Astrocyte (in vitro differentiated cells and primary cell): ENCODE data around the gene C9. TPM values are rescaled to one million over a fixed set of nuclear protein-coding genes. Genes with fewer than 3 reads are reported as not detected.

ENCODE experiments used
- DNase-seq: peaks from one replicate; pipeline ENCODE4 v3.0.0-alpha.2; 2010; ENCODE audit warnings: low read depth
- FAIRE-seq: peaks from 2 replicates; lab custom pipeline; 2011; peaks lifted over from hg19 to GRCh38; lab: Jason Lieb, UNC
- H2AFZ ChIP-seq: 2 replicates; pipeline ENCODE4 v1.6.0; 2012; ENCODE audit warnings: low read depth, low read length, inconsistent platforms
- H3K27ac ChIP-seq: 2 replicates; pipeline ENCODE4 v1.5.1; 2011; ENCODE audit warnings: low read depth, low read length, inconsistent platforms
- H3K27me3 ChIP-seq: 2 replicates; pipeline ENCODE4 v1.6.0; 2011; ENCODE audit warnings: low read length, inconsistent platforms; ENCODE audit not compliant: insufficient read depth
- H3K36me3 ChIP-seq: 2 replicates; pipeline ENCODE4 v1.5.1; 2011; ENCODE audit warnings: low read length, inconsistent platforms; ENCODE audit not compliant: insufficient read depth
- H3K4me1 ChIP-seq: 2 replicates; pipeline ENCODE4 v1.5.1; 2011; ENCODE audit warnings: low read length, inconsistent platforms; ENCODE audit not compliant: insufficient read depth
- H3K4me2 ChIP-seq: 2 replicates; pipeline ENCODE4 v1.6.0; 2012; ENCODE audit warnings: low read length, inconsistent platforms
- H3K4me3 ChIP-seq: 2 replicates; pipeline ENCODE4 v1.5.1; 2011; ENCODE audit warnings: low read depth, mild to moderate bottlenecking, low read length, inconsistent platforms; ENCODE audit not compliant: insufficient read depth
- H3K79me2 ChIP-seq: 2 replicates; pipeline ENCODE4 v1.6.0; 2012; ENCODE audit warnings: mild to moderate bottlenecking, low read length, inconsistent platforms; ENCODE audit not compliant: insufficient read depth
- H3K9ac ChIP-seq: 2 replicates; pipeline ENCODE4 v1.6.0; 2012; ENCODE audit warnings: mild to moderate bottlenecking, low read length, inconsistent platforms
- H3K9me3 ChIP-seq: 2 replicates; pipeline ENCODE4 v1.5.1; 2012; ENCODE audit warnings: low read depth, mild to moderate bottlenecking, low read length, inconsistent platforms; ENCODE audit not compliant: insufficient read depth
- H4K20me1 ChIP-seq: 2 replicates; pipeline ENCODE4 v1.6.0; 2012; ENCODE audit warnings: low read length, inconsistent platforms; ENCODE audit not compliant: insufficient read depth
- H3K27ac Mint-ChIP-seq: one replicate; pipeline ENCODE4 v1.8.0; 2021; ENCODE audit warnings: mild to moderate bottlenecking, mixed read lengths; ENCODE audit not compliant: unreplicated experiment
- H3K27me3 Mint-ChIP-seq: one replicate; pipeline ENCODE4 v1.8.0; 2021; ENCODE audit warnings: low read depth, mixed read lengths; ENCODE audit not compliant: unreplicated experiment
- H3K36me3 Mint-ChIP-seq: one replicate; pipeline ENCODE4 v1.8.0; 2021; ENCODE audit warnings: low read depth, mixed read lengths; ENCODE audit not compliant: unreplicated experiment
- H3K4me1 Mint-ChIP-seq: one replicate; pipeline ENCODE4 v1.8.0; 2021; ENCODE audit warnings: low read depth, mixed read lengths; ENCODE audit not compliant: unreplicated experiment
- H3K4me3 Mint-ChIP-seq: one replicate; pipeline ENCODE4 v1.8.0; 2021; ENCODE audit warnings: mild to moderate bottlenecking, moderate library complexity, mixed read lengths; ENCODE audit not compliant: unreplicated experiment
- H3K9me3 Mint-ChIP-seq: one replicate; pipeline ENCODE4 v1.8.0; 2021; ENCODE audit warnings: mild to moderate bottlenecking, mixed read lengths; ENCODE audit not compliant: unreplicated experiment
- EZH2 ChIP-seq: IDR thresholded peaks from 2 replicates; pipeline ENCODE4 v1.6.1; 2012; ENCODE audit warnings: mild to moderate bottlenecking, low read length, inconsistent platforms; ENCODE audit not compliant: insufficient read depth
- total RNA-seq: library from RNA; stranded (reverse); gene quantifications from 2 replicates; pipeline ENCODE4 v1.2.1, GENCODE V29; 2021
- TF ChIP-seq, protein P1 (sequence below): IDR thresholded peaks from 2 replicates; pipeline ENCODE4 v1.5.1; 2011; ENCODE audit warnings: low read depth, mild to moderate bottlenecking, inconsistent platforms, low read length, moderate library complexity; ENCODE audit not compliant: insufficient read depth

Gene C9
- total RNA-seq, 1 donor from 2014 or later: 0.07 TPM

DNA sequence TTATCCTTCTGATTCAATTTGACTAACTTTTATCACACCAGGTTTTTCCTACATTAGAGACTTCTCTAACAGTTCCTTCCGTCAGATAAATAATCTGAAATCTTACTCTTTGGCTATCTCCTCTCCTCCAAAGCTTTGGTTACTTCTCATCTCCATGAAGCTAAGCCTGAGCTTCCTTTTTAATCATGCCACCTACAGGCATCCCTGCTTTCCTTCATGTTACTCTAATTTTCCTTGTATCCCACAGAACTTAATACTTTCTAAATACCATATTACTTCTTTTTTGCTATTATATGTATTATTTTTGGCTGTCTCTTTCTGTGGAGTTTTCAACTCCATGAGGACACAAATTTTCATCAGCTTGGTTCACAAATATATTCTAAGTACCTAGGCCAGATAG, 49.7 kb downstream of the C9 start:
- FAIRE-seq (no peak), DNase-seq (no peak)
- H3K4me3 Mint-ChIP-seq: no peak overlapping the region
- no peaks in the 10 kb centered on the region for H3K9me3 Mint-ChIP-seq
- no peak overlapping the region for H3K27ac Mint-ChIP-seq
- no peaks in the 10 kb centered on the region for H3K27me3 Mint-ChIP-seq
- Histone ChIP-seq H3K27me3 (no peaks in the 10 kb centered on the region), H4K20me1 (no peaks in the 10 kb centered on the region), H3K4me2 (no peak overlapping the region), H3K27ac (no peak overlapping the region), H3K79me2 (no peaks in the 10 kb centered on the region), H2AFZ (no peak overlapping the region), H3K9me3 (no peaks in the 10 kb centered on the region), H3K4me1 (no peaks in the 10 kb centered on the region), H3K9ac (no peak overlapping the region), H3K36me3 (no peaks in the 10 kb centered on the region), H3K4me3 (no peak overlapping the region)
- no peaks in the 10 kb centered on the region for H3K36me3 Mint-ChIP-seq
- no peaks in the 10 kb centered on the region for H3K4me1 Mint-ChIP-seq
- TF ChIP-seq EZH2: no peak
- TF ChIP-seq, protein P1, sequence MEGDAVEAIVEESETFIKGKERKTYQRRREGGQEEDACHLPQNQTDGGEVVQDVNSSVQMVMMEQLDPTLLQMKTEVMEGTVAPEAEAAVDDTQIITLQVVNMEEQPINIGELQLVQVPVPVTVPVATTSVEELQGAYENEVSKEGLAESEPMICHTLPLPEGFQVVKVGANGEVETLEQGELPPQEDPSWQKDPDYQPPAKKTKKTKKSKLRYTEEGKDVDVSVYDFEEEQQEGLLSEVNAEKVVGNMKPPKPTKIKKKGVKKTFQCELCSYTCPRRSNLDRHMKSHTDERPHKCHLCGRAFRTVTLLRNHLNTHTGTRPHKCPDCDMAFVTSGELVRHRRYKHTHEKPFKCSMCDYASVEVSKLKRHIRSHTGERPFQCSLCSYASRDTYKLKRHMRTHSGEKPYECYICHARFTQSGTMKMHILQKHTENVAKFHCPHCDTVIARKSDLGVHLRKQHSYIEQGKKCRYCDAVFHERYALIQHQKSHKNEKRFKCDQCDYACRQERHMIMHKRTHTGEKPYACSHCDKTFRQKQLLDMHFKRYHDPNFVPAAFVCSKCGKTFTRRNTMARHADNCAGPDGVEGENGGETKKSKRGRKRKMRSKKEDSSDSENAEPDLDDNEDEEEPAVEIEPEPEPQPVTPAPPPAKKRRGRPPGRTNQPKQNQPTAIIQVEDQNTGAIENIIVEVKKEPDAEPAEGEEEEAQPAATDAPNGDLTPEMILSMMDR: no peak

DNA sequence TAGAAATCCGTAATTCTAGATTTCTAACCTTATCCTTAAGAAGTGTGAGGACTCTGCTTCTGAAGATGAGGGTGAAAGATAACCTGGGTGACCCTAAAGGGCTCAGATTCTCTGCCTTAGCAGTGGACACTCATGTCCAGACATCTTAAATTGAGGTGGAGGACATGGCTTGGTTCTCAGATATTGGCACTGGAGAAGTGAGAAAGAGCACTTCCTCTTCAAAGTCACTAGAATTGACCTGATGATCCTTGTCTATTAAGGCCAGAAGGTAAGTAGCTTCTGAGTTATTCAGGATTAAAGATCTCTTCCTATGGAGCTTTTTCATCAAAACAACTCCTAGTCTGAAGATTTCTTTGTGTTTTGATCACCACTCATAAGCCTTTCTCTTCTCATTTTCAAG, 54.8 kb downstream of the C9 start:
- no peak overlapping the region for H3K27ac Mint-ChIP-seq
- no peak for FAIRE-seq
- TF ChIP-seq EZH2: no peak
- TF ChIP-seq, protein P1: no peak
- no peak overlapping the region for H3K9ac ChIP-seq
- no peaks in the 10 kb centered on the region for H3K9me3 Mint-ChIP-seq
- no peaks in the 10 kb centered on the region for H3K9me3 ChIP-seq
- no peak overlapping the region for H3K4me3 Mint-ChIP-seq
- no peaks in the 10 kb centered on the region for H3K4me1 ChIP-seq
- no peak for DNase-seq
- H3K36me3 ChIP-seq: no peaks in the 10 kb centered on the region
- H3K4me1 Mint-ChIP-seq: no peaks in the 10 kb centered on the region
- no peaks in the 10 kb centered on the region for H3K79me2 ChIP-seq
- H4K20me1 ChIP-seq: no peaks in the 10 kb centered on the region
- H3K36me3 Mint-ChIP-seq: no peaks in the 10 kb centered on the region
- H3K27ac ChIP-seq: no peak overlapping the region
- no peak overlapping the region for H2AFZ ChIP-seq
- no peak overlapping the region for H3K4me2 ChIP-seq
- H3K27me3 ChIP-seq: no peaks in the 10 kb centered on the region
- H3K4me3 ChIP-seq: no peak overlapping the region
- H3K27me3 Mint-ChIP-seq: no peaks in the 10 kb centered on the region

DNA sequence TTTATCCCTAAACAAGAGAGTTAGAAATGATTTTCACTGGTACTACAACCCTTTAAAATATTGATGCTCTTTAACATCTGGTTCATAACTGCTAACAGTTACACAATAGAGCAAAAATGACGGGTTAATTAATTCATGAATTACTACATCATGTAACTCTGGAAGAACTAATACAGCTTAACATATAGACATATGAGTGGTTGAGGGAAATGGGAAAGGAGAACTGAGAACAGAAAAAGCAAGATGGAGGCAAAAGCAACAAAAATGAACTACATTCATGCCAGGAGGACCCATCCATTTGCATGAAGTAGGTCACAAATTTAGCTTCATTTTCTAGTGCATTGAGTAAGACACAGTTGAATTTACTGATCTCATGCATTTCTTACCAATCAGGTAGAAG, 61.8 kb downstream of the C9 start:
- FAIRE-seq: no peak
- no peaks in the 10 kb centered on the region for H3K4me1 ChIP-seq
- no peaks in the 10 kb centered on the region for H3K9me3 ChIP-seq
- no peak overlapping the region for H3K4me2 ChIP-seq
- H3K79me2 ChIP-seq: no peaks in the 10 kb centered on the region
- Mint-ChIP-seq H3K27ac (no peak overlapping the region), H3K27me3 (no peaks in the 10 kb centered on the region), H3K4me3 (no peak overlapping the region), H3K9me3 (no peaks in the 10 kb centered on the region), H3K4me1 (no peaks in the 10 kb centered on the region), H3K36me3 (no peaks in the 10 kb centered on the region)
- DNase-seq: no peak
- no peak overlapping the region for H3K9ac ChIP-seq
- H4K20me1 ChIP-seq: no peaks in the 10 kb centered on the region
- no peak overlapping the region for H3K4me3 ChIP-seq
- H3K36me3 ChIP-seq: no peaks in the 10 kb centered on the region
- H3K27me3 ChIP-seq: no peaks in the 10 kb centered on the region
- TF ChIP-seq, protein P1: no peak
- TF ChIP-seq EZH2: no peak
- no peak overlapping the region for H2AFZ ChIP-seq
- no peak overlapping the region for H3K27ac ChIP-seq
